Activated T-helper 17 cell treated with anti-CD3 and anti-CD28 coated beads, Interleukin-2, amount 50 U/mL, for 72 hours (primary cell): ENCODE results near the gene MEOX1. TPM values are rescaled to one million over a fixed set of nuclear protein-coding genes. Genes with fewer than 3 reads are reported as not detected.
"Not testable (repeated sequence)": the region's sequence is repeated elsewhere in the genome, so short reads cannot be mapped to it uniquely, and the experiment has no call there.

Experiments
- ATAC-seq: fragments of 150-1000 bp; cut with Tn5 transposase; replicated peaks from 2 replicates; pipeline ENCODE4 v1.10.0; 2021; ENCODE audit warnings: mild to moderate bottlenecking, moderate library complexity
- H3K27ac Mint-ChIP-seq: one replicate; pipeline ENCODE4 v1.8.0; 2022; ENCODE audit warnings: mixed read lengths
- H3K27me3 Mint-ChIP-seq: one replicate; pipeline ENCODE4 v1.8.0; 2022; ENCODE audit warnings: mixed read lengths
- H3K36me3 Mint-ChIP-seq: one replicate; pipeline ENCODE4 v1.8.0; 2022; ENCODE audit warnings: low read depth, mild to moderate bottlenecking, mixed read lengths
- H3K4me1 Mint-ChIP-seq: one replicate; pipeline ENCODE4 v1.8.0; 2022; ENCODE audit warnings: mixed read lengths
- H3K4me3 Mint-ChIP-seq: one replicate; pipeline ENCODE4 v1.8.0; 2022; ENCODE audit warnings: mild to moderate bottlenecking, mixed read lengths
- H3K9me3 Mint-ChIP-seq: one replicate; pipeline ENCODE4 v1.8.0; 2022; ENCODE audit warnings: mixed read lengths
- total RNA-seq, 2 donors: library from RNA; stranded (reverse); gene quantifications; one replicate each; pipeline ENCODE4 v1.2.3, GENCODE V29; 2022

MEOX1 gene
- total RNA-seq, 2 donors from 2014 or later: 3.3 to 4.8 TPM

DNA sequence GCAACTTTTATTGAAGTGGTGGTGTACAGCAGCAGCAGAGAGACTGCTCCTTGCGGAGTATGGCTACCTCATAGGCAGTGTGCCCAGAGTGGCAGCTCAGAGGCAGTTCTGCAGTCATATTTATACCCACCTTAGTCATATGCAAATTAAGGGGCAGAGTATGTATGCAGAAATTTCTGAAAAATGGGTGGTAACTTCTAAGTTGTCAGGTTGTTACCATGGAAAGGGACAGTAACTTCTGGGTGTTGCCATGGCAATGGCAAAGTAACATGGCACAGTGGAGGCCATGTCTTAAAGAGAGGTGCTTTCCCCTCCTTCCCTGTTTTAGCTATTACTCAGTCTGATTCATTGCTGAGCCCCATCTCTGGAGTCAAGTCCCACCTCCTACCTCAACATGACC is 53.4 kb downstream of the MEOX1 start:
- Mint-ChIP-seq H3K27ac (peak overlapping the region; percentile 84), H3K9me3 (no peaks in the 10 kb centered on the region), H3K4me1 (peaks cover 4% of the 10 kb centered on the region), H3K36me3 (no peaks in the 10 kb centered on the region), H3K4me3 (no peak overlapping the region), H3K27me3 (peaks cover 5% of the 10 kb centered on the region)
- ATAC-seq: peak; percentile 97

DNA sequence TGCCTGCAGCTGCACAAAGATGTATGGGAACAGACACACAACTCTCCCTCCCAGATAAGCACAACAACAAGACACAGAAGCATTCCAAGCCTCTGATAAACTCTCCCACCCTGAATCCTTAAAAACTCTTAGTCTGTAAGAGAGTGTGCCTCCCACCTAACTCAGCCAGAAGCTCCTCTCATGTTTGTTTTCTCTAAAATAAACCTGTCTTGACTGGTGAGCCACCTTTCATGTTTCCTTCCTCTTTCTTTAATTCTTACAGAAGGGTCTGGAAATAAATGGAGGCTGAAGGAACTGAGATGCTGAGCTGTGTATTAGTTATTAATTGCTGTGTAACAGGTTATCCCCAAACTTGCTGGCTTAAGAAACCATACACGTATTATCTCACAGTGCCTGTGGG is 57.2 kb downstream of the MEOX1 start:
- Mint-ChIP-seq H3K9me3 (no peaks in the 10 kb centered on the region), H3K4me1 (peaks cover 4% of the 10 kb centered on the region), H3K4me3 (no peak overlapping the region), H3K36me3 (no peaks in the 10 kb centered on the region), H3K27ac (peak overlapping the region; percentile 70), H3K27me3 (peaks cover 5% of the 10 kb centered on the region)
- ATAC-seq: no peak

DNA sequence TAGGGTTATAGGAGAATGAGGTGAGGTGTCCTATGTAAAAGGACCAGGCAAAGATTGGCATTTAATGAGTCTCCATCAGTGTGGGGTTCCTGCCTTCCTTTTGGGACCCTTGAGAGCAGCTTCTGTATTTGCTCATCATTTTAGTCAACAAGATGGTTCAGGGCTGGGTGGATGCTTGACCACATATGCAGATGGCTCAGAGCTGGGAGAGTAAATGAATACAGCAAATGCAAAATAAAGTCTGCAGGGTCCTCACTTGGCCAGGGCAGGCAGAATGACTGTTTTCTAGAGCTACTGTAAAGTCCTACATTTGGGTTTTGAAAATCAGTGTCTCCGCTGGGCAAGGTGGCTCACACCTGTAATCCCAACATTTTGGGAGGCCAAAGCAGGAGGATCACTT is 58.4 kb downstream of the MEOX1 start:
- no peaks in the 10 kb centered on the region for H3K9me3 Mint-ChIP-seq

DNA sequence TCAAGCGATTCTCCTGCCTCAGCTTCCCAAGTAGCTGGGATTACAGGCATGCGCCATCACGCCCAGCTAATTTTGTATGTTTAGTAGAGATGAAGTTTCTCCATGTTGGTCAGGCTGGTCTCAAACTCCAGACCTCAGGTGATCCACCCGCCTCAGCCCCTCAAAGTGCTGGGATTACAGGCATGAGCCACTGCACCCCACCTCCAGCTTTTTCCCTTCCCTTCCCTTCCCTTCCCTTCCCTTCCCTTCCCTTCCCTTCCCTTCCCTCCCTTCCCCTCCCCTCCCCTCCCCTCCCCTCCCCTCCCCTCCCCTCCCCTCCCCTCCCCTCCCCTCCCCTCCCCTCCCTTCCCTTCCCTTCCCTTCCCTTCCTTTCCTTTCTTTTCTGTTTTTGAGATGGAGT is 59.2 kb downstream of the MEOX1 start:
- H3K27ac Mint-ChIP-seq, H3K36me3 Mint-ChIP-seq, ATAC-seq, H3K4me3 Mint-ChIP-seq, H3K27me3 Mint-ChIP-seq, H3K9me3 Mint-ChIP-seq, H3K4me1 Mint-ChIP-seq: not testable (repeated sequence)

More for the DNA sequence above, 58.4 kb downstream of the MEOX1 start:
- no peak for ATAC-seq
- no peak overlapping the region for H3K27ac Mint-ChIP-seq
- peaks cover 5% of the 10 kb centered on the region for H3K27me3 Mint-ChIP-seq
- H3K4me3 Mint-ChIP-seq: no peak overlapping the region
- no peaks in the 10 kb centered on the region for H3K36me3 Mint-ChIP-seq
- no peaks in the 10 kb centered on the region for H3K4me1 Mint-ChIP-seq

DNA sequence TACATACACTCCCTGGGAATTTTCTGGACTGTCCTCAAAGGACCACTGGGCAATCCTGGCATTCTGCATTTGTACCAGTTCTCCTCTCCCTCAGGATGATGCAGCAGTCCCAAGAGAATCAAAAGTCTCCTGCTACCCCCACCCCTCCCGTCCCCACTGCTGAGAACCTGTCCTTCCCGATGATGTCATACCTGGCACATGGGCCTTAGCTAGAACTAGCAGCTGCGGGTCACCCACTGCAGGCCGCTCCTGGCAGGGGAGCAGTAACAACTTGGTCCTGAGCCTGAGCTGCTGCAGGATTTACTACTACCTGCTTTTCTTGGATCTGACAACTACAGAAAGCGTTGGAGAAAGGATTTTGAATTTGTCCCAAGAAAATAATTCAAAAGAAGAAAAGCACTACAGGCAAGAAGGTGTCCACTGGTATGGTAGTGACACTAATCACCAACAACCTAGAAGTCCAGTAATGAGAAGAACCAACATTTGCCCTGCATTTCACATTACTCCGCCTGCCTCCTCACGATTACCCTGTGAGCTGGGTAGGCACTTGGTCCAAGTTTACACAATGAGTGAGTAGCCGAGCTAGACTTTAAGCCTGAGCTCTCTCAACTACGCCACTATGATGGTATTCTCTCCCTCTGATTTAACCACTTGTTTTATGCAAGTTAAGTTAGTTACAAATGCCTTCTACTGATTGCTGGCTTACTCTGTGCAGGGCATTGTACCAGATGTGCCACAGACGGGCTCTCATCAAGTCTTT is 60.3 kb downstream of the MEOX1 start:
- no peak overlapping the region for H3K27ac Mint-ChIP-seq
- no peak for ATAC-seq
- H3K36me3 Mint-ChIP-seq: no peaks in the 10 kb centered on the region
- H3K9me3 Mint-ChIP-seq: no peaks in the 10 kb centered on the region
- H3K4me3 Mint-ChIP-seq: no peak overlapping the region
- H3K27me3 Mint-ChIP-seq: peaks cover 5% of the 10 kb centered on the region
- no peaks in the 10 kb centered on the region for H3K4me1 Mint-ChIP-seq

DNA sequence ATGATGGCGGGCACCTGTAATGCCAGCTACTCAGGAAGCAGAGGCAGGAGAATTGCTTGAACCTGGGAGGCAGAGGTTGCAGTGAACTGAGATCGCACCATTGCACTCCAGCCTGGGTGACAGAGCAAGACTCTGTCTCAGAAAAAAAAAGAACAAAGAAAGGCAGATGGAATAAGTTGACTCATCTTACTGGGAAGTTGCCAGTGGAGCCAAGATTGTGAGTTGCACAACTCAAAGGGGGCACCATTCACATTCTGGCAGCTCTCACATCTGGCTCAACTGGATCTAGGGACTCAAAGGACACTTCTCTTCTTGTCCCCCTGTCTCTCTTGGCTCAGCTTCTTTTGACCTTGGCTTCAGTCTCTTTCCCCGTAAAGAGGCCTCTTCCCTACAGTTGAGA is 61.9 kb downstream of the MEOX1 start:
- H3K27me3 Mint-ChIP-seq: no peaks in the 10 kb centered on the region
- no peak for ATAC-seq
- no peaks in the 10 kb centered on the region for H3K4me1 Mint-ChIP-seq
- no peak overlapping the region for H3K4me3 Mint-ChIP-seq
- H3K36me3 Mint-ChIP-seq: no peaks in the 10 kb centered on the region
- H3K27ac Mint-ChIP-seq: no peak overlapping the region
- H3K9me3 Mint-ChIP-seq: no peaks in the 10 kb centered on the region

DNA sequence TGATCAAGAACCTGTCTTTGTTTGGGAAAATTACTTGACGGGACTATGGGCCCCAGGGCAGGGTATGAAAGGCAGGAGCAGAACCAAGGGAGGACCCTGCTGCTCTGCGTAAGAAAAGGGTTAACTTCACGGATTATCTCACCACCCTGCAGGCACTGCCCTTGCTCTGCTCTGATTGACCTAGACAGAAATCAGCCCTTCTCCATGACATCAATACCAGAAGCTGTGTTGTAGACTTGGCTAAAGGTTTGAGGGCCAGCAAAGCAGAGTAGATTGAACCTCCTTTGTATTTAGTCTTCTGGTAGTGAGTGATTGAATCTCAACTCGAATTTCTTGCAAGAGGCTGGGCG is 62.7 kb downstream of the MEOX1 start:
- no peak overlapping the region for H3K27ac Mint-ChIP-seq

DNA sequence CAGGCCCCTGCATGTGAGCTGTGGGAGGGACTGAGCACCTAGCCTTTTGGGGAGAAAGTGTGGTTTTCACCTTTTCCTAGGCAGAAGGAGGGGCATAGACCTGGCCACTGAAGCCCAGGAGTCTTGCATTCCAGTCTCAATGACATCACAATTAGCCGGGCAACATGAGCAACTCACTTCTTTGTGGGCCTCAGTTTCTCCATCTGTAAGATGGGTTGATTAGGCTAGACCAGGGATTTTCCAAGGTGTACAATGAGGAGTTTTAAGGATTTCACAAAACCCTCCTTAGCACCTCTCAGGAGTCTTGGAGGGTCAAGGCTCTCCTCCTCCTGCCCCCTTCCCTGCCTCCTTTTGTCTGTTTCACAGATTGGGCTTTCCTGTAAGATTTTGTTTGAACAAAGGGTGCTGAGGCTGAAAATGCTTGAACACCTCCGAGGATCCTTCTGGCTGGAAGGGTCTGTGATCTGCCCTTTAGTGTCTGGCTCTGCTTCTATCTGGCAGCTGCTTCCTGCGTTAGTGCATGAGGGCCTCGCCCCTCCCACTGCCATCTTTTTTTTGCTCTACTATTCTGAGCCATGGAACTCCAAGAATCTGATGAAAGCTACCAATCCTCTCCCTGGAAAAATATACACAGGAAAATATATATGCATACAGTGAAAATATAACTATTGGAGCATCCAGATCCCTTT is 63.2 kb downstream of the MEOX1 start:
- no peak overlapping the region for H3K4me3 Mint-ChIP-seq
- no peaks in the 10 kb centered on the region for H3K36me3 Mint-ChIP-seq
- no peaks in the 10 kb centered on the region for H3K27me3 Mint-ChIP-seq
- no peaks in the 10 kb centered on the region for H3K4me1 Mint-ChIP-seq
- no peak for ATAC-seq
- no peaks in the 10 kb centered on the region for H3K9me3 Mint-ChIP-seq
- no peak overlapping the region for H3K27ac Mint-ChIP-seq

More for the DNA sequence above, 62.7 kb downstream of the MEOX1 start:
- ATAC-seq: no peak
- no peak overlapping the region for H3K4me3 Mint-ChIP-seq
- no peaks in the 10 kb centered on the region for H3K9me3 Mint-ChIP-seq
- no peaks in the 10 kb centered on the region for H3K4me1 Mint-ChIP-seq
- H3K36me3 Mint-ChIP-seq: no peaks in the 10 kb centered on the region
- no peaks in the 10 kb centered on the region for H3K27me3 Mint-ChIP-seq

DNA sequence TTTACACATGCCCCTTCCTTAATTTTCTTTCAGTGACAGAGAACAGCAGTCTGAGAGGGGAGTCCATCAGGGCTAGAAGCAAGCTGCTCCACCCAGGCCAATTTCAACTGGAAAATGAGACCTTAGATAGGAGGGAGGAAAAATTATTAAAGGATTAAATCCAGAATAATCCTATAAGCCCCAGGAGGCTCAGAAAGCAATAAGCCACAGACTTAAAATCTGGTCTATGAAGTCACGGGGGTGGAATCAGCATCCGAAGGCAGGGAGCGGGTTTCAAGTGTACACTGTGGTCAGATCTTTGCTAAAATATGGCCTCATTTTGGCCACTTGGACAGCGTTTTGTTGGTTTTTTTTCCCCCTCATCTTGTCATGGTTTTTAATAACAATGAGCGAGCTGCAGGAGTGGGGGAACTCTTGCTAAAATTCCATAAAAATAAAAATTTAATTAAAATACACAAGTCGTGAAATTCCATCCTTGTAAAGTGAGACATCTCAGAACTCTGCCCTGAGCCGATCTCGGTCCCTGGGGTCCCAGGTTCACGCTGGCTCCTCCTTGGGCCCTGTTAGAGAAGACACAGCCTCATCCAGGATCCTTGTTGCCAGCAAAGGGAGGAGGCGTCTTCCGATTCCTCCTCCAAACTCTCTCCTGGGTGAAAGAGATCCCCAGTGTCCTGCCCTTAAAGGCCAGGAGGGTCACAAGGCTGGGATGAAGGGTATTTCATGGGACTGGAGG is 63.9 kb downstream of the MEOX1 start:
- no peak for ATAC-seq
- Mint-ChIP-seq H3K27ac (no peak overlapping the region), H3K27me3 (no peaks in the 10 kb centered on the region), H3K36me3 (no peaks in the 10 kb centered on the region), H3K9me3 (no peaks in the 10 kb centered on the region), H3K4me1 (no peaks in the 10 kb centered on the region), H3K4me3 (no peak overlapping the region)

DNA sequence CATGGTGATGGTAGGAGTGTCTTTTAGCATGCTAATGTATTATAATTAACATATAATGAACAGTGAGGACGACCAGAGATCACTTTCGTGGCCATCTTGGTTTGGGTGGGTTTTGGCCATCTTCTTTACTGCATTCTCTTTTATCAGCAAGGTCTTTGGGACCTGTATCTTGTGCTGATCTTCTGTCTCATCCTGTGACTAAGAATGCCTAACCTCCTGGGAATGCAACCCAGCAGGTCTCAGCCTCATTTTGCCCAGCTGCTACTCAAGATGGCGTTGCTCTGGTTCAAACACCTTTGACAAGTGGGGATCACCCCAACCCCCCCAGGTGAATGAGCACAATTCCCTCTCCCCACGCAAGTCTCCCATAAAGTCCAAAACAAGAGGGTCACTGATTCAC is 66.3 kb downstream of the MEOX1 start:
- Mint-ChIP-seq H3K4me1 (no peaks in the 10 kb centered on the region), H3K9me3 (no peaks in the 10 kb centered on the region), H3K36me3 (no peaks in the 10 kb centered on the region), H3K27me3 (no peaks in the 10 kb centered on the region), H3K27ac (no peak overlapping the region), H3K4me3 (no peak overlapping the region)
- ATAC-seq: no peak

DNA sequence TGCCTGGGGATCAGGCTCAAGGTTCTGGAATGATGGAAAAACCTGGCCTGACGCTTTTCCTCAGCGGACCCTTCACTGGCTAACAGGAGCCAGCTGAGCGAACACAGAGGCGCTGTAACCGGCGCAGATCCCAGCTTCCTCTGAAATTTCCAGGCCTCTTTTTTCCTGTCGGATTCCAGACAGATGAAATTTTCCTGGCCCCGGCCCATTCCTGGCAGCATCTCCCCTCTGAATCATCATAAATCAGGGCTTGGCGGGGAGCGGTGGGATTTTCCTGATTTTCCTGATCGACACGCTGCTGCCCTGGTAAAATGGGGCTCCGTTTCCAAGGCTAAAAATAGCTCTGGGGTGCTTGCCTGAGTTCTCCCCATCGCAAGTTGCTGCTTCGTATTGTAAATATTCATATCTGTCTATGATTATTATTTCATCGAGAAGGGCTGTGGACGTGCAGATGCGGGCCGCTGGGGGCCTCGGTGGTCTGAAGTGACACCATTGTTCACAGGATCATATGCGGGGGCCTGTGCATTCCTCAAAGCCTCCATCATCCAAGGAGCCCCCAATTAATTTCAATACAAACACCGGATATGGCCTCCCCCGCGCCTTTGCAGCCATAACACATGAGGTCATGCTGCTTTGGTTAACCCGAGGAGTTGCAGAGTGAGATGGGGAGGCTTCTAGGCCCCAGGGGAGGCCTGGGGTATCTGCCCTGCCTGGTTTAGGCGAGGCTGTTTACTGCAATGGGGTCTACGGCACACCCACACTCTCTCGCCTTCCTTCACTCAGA is 69.8 kb downstream of the MEOX1 start:
- no peaks in the 10 kb centered on the region for H3K27me3 Mint-ChIP-seq
- no peaks in the 10 kb centered on the region for H3K36me3 Mint-ChIP-seq
- no peaks in the 10 kb centered on the region for H3K9me3 Mint-ChIP-seq
- H3K4me3 Mint-ChIP-seq: no peak overlapping the region
- no peak for ATAC-seq
- H3K27ac Mint-ChIP-seq: peak overlapping the region; percentile 67
- no peaks in the 10 kb centered on the region for H3K4me1 Mint-ChIP-seq

DNA sequence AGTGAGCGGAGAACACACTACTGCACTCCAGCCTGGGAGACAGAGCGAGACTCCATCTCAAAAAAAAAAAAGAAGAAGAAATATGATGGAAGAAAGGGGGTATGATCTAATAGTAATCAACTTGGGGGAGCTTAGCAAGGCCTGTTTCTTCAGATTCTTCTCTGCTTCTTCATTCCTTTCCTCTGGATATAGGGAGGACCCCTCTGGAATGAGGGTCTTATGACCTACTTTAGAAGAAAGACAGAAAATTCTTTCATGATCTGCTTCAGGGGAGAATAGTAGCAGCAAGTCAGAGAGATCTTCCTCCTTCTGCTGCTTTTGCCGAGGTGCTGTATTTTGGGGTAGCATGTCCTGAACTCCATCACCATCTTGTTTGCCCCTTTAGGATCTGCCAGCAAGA is 70.7 kb downstream of the MEOX1 start:
- Mint-ChIP-seq H3K27me3 (no peaks in the 10 kb centered on the region), H3K36me3 (no peaks in the 10 kb centered on the region), H3K4me3 (no peak overlapping the region), H3K4me1 (no peaks in the 10 kb centered on the region), H3K27ac (no peak overlapping the region), H3K9me3 (no peaks in the 10 kb centered on the region)
- ATAC-seq: no peak
